Mesenchymal stem cell (in vitro differentiated cells and primary cell): ENCODE results near the gene KANK2.

Experiments
- DNase-seq: peaks from one replicate; pipeline ENCODE4 v3.0.0-alpha.2; 2013
- H2AFZ ChIP-seq: one replicate; pipeline ENCODE4 v1.6.1; 2013; ENCODE audit warnings: low read depth, mild to moderate bottlenecking, control low read depth, inconsistent platforms, low read length, moderate library complexity
- H2AK5ac ChIP-seq: 2 replicates; pipeline ENCODE4 v1.6.1; 2013; ENCODE audit warnings: low read length, moderate library complexity, mild to moderate bottlenecking, inconsistent platforms; ENCODE audit not compliant: severe bottlenecking
- H2BK120ac ChIP-seq: one replicate; pipeline ENCODE4 v1.6.1; 2013; ENCODE audit warnings: low read depth, mild to moderate bottlenecking, inconsistent platforms, low read length, moderate library complexity
- H2BK12ac ChIP-seq, 2 experiments: one replicate each; pipeline ENCODE4 v1.6.1; 2013; ENCODE audit warnings: inconsistent platforms in 2 of 2, low read length in 2 of 2, mild to moderate bottlenecking in 2 of 2, moderate library complexity in 2 of 2, control low read depth in 1 of 2
- H2BK15ac ChIP-seq: one replicate; pipeline ENCODE4 v1.6.1; 2013; ENCODE audit warnings: mild to moderate bottlenecking, low read depth, inconsistent platforms; ENCODE audit not compliant: poor library complexity, severe bottlenecking
- H2BK5ac ChIP-seq: 2 replicates; pipeline ENCODE4 v1.6.1; 2013; ENCODE audit warnings: low read depth, mild to moderate bottlenecking, low read length, control low read depth, inconsistent platforms; ENCODE audit not compliant: poor library complexity, severe bottlenecking
- H3K14ac ChIP-seq, 2 experiments: one replicate each; pipeline ENCODE4 v1.6.1; 2013; ENCODE audit warnings: inconsistent platforms in 2 of 2, low read length in 2 of 2, control low read depth in 1 of 2, mild to moderate bottlenecking in 1 of 2, moderate library complexity in 1 of 2
- H3K18ac ChIP-seq, 2 experiments: one replicate each; pipeline ENCODE4 v1.6.1; 2013; ENCODE audit warnings: inconsistent platforms in 2 of 2, low read length in 2 of 2, control low read depth in 1 of 2, low read depth in 1 of 2, mild to moderate bottlenecking in 1 of 2
- H3K23ac ChIP-seq, 2 experiments: one replicate each; pipeline ENCODE4 v1.6.1; 2013; ENCODE audit warnings: inconsistent platforms in 2 of 2, low read length in 2 of 2, mild to moderate bottlenecking in 2 of 2, moderate library complexity in 2 of 2, control low read depth in 1 of 2
- H3K27ac ChIP-seq: 2 replicates; pipeline ENCODE4 v1.5.1; 2013; ENCODE audit warnings: mild to moderate bottlenecking, moderate library complexity, low read length, control low read depth, inconsistent platforms; ENCODE audit not compliant: poor library complexity, severe bottlenecking
- H3K27me3 ChIP-seq, 2 experiments: 2 replicates each; pipeline versions ENCODE4 v1.6.1 to v1.7.0; 2013; ENCODE audit warnings: low read length in 2 of 2, mild to moderate bottlenecking in 2 of 2, moderate library complexity in 2 of 2, control low read depth in 1 of 2, inconsistent platforms in 1 of 2; ENCODE audit not compliant: control insufficient read depth in 1 of 2, insufficient read depth in 1 of 2
- H3K36me3 ChIP-seq, 2 experiments: 2 replicates each; pipeline versions ENCODE4 v1.6.1 to v1.7.0; 2013; ENCODE audit warnings: low read length in 2 of 2, control low read depth in 1 of 2, inconsistent platforms in 1 of 2, low read depth in 1 of 2, mild to moderate bottlenecking in 1 of 2; ENCODE audit not compliant: insufficient read depth in 2 of 2, control insufficient read depth in 1 of 2
- H3K4ac ChIP-seq, 2 experiments: one replicate each; pipeline ENCODE4 v1.6.1; 2013; ENCODE audit warnings: inconsistent platforms in 2 of 2, low read length in 2 of 2, mild to moderate bottlenecking in 2 of 2, moderate library complexity in 2 of 2, control low read depth in 1 of 2, low read depth in 1 of 2
- H3K4me1 ChIP-seq: 2 replicates; pipeline ENCODE4 v1.6.1; 2013; ENCODE audit warnings: low read depth, low read length, control low read depth; ENCODE audit not compliant: control insufficient read depth, insufficient read depth
- H3K4me2 ChIP-seq: 2 replicates; pipeline ENCODE4 v1.6.1; 2013; ENCODE audit warnings: low read length, mild to moderate bottlenecking, inconsistent platforms; ENCODE audit not compliant: poor library complexity, severe bottlenecking
- H3K4me3 ChIP-seq, 2 experiments: 2 replicates each; pipeline versions ENCODE4 v1.5.1 to v1.7.0; 2013; ENCODE audit warnings: low read length in 2 of 2, mild to moderate bottlenecking in 2 of 2, control low read depth in 1 of 2, low read depth in 1 of 2; ENCODE audit not compliant: insufficient read depth in 1 of 2
- H3K79me1 ChIP-seq: replicated peaks from 2 replicates; pipeline ENCODE4 v1.6.1; 2013; ENCODE audit warnings: mild to moderate bottlenecking, control low read depth, low read length, inconsistent platforms; ENCODE audit not compliant: poor library complexity, severe bottlenecking
- H3K9ac ChIP-seq: 2 replicates; pipeline ENCODE4 v1.7.0; 2013; ENCODE audit warnings: mild to moderate bottlenecking, low read length, moderate library complexity
- H3K9me3 ChIP-seq: 2 replicates; pipeline ENCODE4 v1.7.0; 2013; ENCODE audit warnings: mild to moderate bottlenecking, low read length; ENCODE audit not compliant: control insufficient read depth
- H4K8ac ChIP-seq: one replicate; pipeline ENCODE4 v1.6.1; 2013; ENCODE audit warnings: inconsistent platforms, mild to moderate bottlenecking, low read length, moderate library complexity
- H4K91ac ChIP-seq: one replicate; pipeline ENCODE4 v1.6.1; 2013; ENCODE audit warnings: mild to moderate bottlenecking, low read length, inconsistent platforms
- WGBS: methylation state at CpG from one replicate; pipeline ENCODE4 v1.1.7; 2013; ENCODE audit warnings: mixed read lengths; 5-methylcytosine and 5-hydroxymethylcytosine counted together

The KANK2 gene

GRCh38 chr19:11166281-11167142, 30.8 kb downstream of the KANK2 start:
- peak overlapping the region; percentile 94 for H3K9ac ChIP-seq
- H3K79me1 ChIP-seq, result peaks cover 19% of the 10 kb centered on the region
- peaks cover 67 to 69% of the 10 kb centered on the region in 2 experiments for H3K36me3 ChIP-seq
- no peaks in the 10 kb centered on the region for H3K9me3 ChIP-seq
- H3K23ac ChIP-seq, result no peak overlapping the region
- H2BK15ac ChIP-seq, result no peak overlapping the region
- no peak overlapping the region for H3K27ac ChIP-seq
- no peak overlapping the region for H2AFZ ChIP-seq
- no peak overlapping the region for H2BK120ac ChIP-seq
- no peak overlapping the region for H3K4me2 ChIP-seq
- H2BK5ac ChIP-seq, result no peak overlapping the region
- H3K14ac ChIP-seq, result no peak overlapping the region
- H4K8ac ChIP-seq, result no peak overlapping the region
- peaks cover 14% of the 10 kb centered on the region for H3K4me1 ChIP-seq
- H3K27me3 ChIP-seq, result no peaks in the 10 kb centered on the region
- peak overlapping the region in 1 of 2 experiments; percentile 61 for H3K18ac ChIP-seq
- DNase-seq, result no peak
- H3K4me3 ChIP-seq, result peak overlapping the region in 1 of 2 experiments; percentile 67
- H2BK12ac ChIP-seq, result peak overlapping the region in 1 of 2 experiments; percentile 26
- peak overlapping the region; percentile 5 for H2AK5ac ChIP-seq
- H3K4ac ChIP-seq, result no peak overlapping the region
- no peak overlapping the region for H4K91ac ChIP-seq
- WGBS, result 90% methylated on average over 26 of the region's 26 CpGs

DNA sequence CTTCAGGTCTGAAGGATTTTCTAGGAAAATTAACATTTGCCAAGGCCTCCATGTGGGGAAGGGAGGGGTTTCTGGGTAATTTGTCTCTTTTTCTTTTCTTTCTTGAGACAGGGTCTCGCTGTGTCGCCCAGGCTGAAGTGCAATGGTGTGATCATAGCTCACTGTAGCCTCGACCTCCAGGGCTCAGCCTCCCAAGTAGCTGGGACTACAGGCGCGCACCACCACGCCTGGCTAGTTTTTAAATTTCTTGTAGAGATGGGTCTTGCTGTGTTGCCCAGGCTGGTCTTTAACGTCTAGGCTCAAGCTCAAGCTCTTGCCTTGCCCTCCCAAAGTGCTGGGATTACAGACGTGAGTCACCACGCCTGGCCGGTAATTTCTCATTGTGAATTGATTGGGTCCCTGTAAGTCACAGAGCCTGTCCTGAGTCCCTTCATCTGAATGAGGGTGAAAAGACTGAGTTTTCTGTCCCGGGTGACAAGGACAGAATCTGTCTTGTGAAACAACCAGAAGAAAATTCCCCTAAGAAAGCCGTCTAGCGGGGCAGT, 31.8 kb downstream of the KANK2 start:
- H3K27ac ChIP-seq, result no peak overlapping the region
- no peak overlapping the region for H2BK15ac ChIP-seq
- H3K27me3 ChIP-seq, result no peaks in the 10 kb centered on the region
- no peak overlapping the region for H4K8ac ChIP-seq
- H2BK5ac ChIP-seq, result no peak overlapping the region
- H3K4me3 ChIP-seq, result peak overlapping the region in 1 of 2 experiments; percentile 67
- no peaks in the 10 kb centered on the region for H3K9me3 ChIP-seq
- no peak overlapping the region for H2AK5ac ChIP-seq
- 97% methylated on average over 11 of the region's 13 CpGs for WGBS
- peaks cover 18% of the 10 kb centered on the region for H3K79me1 ChIP-seq
- peaks cover 14% of the 10 kb centered on the region for H3K4me1 ChIP-seq
- no peak overlapping the region for H3K14ac ChIP-seq
- H3K4me2 ChIP-seq, result no peak overlapping the region
- peaks cover 57 to 62% of the 10 kb centered on the region in 2 experiments for H3K36me3 ChIP-seq
- no peak overlapping the region for H3K23ac ChIP-seq
- DNase-seq, result no peak
- H4K91ac ChIP-seq, result no peak overlapping the region
- no peak overlapping the region for H3K18ac ChIP-seq
- H2BK12ac ChIP-seq, result no peak overlapping the region
- H2AFZ ChIP-seq, result no peak overlapping the region
- H3K4ac ChIP-seq, result no peak overlapping the region
- H3K9ac ChIP-seq, result peak overlapping the region; percentile 94
- no peak overlapping the region for H2BK120ac ChIP-seq

GRCh38 chr19:11164879-11165406, 32.4 kb downstream of the KANK2 start:
- Histone ChIP-seq H2BK15ac (no peak overlapping the region), H2AFZ (no peak overlapping the region), H3K9ac (peak overlapping the region; percentile 94), H2AK5ac (no peak overlapping the region), H3K79me1 (peaks cover 18% of the 10 kb centered on the region), H4K91ac (no peak overlapping the region), H3K4me3 (peak overlapping the region in 1 of 2 experiments; percentile 76), H3K14ac (no peak overlapping the region), H2BK5ac (no peak overlapping the region), H4K8ac (no peak overlapping the region), H3K9me3 (no peaks in the 10 kb centered on the region), H3K23ac (no peak overlapping the region), H3K4ac (no peak overlapping the region), H3K18ac (no peak overlapping the region), H3K36me3 (peaks cover 51 to 56% of the 10 kb centered on the region in 2 experiments), H2BK120ac (no peak overlapping the region), H3K27ac (no peak overlapping the region), H3K4me1 (peaks cover 12% of the 10 kb centered on the region), H3K4me2 (no peak overlapping the region), H2BK12ac (no peak overlapping the region), H3K27me3 (no peaks in the 10 kb centered on the region)
- 92% methylated on average over 17 of the region's 17 CpGs for WGBS
- no peak for DNase-seq

DNA sequence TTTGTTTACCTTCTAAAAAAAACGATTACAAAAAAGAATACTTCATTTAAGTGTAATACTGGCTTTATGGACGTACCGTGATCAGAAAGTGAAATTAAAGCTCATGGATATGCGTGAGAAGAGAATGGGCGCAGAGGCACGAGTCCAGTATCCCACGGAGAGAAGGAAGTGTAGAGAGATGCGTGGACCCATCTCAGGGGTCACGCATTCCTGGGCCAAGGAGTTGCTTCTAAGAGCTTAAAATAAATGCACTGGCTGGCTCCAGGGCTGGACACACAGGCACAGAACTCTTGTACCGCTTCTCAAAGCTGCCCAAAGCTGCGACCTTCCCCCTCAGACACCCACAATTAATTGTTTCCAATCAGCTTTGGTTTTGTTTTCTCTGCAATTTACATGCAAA, 33.0 kb downstream of the KANK2 start:
- Histone ChIP-seq H3K23ac (no peak overlapping the region), H3K4me2 (no peak overlapping the region), H3K4me1 (peaks cover 9% of the 10 kb centered on the region), H2BK120ac (no peak overlapping the region), H3K4me3 (peak overlapping the region in 1 of 2 experiments; percentile 76), H3K27ac (no peak overlapping the region), H2AFZ (no peak overlapping the region), H3K27me3 (no peaks in the 10 kb centered on the region), H2AK5ac (no peak overlapping the region), H3K4ac (no peak overlapping the region), H4K8ac (no peak overlapping the region), H3K9me3 (no peaks in the 10 kb centered on the region), H3K79me1 (peaks cover 16% of the 10 kb centered on the region), H2BK5ac (no peak overlapping the region), H4K91ac (no peak overlapping the region), H3K36me3 (peaks cover 44 to 49% of the 10 kb centered on the region in 2 experiments), H2BK15ac (no peak overlapping the region), H3K9ac (peak overlapping the region; percentile 94), H3K14ac (no peak overlapping the region), H2BK12ac (no peak overlapping the region), H3K18ac (no peak overlapping the region)
- WGBS, result 98% methylated on average over 11 of the region's 11 CpGs
- no peak for DNase-seq
